ENCODE data around the gene CFAP410.

- TF ChIP-seq, protein P1, sequence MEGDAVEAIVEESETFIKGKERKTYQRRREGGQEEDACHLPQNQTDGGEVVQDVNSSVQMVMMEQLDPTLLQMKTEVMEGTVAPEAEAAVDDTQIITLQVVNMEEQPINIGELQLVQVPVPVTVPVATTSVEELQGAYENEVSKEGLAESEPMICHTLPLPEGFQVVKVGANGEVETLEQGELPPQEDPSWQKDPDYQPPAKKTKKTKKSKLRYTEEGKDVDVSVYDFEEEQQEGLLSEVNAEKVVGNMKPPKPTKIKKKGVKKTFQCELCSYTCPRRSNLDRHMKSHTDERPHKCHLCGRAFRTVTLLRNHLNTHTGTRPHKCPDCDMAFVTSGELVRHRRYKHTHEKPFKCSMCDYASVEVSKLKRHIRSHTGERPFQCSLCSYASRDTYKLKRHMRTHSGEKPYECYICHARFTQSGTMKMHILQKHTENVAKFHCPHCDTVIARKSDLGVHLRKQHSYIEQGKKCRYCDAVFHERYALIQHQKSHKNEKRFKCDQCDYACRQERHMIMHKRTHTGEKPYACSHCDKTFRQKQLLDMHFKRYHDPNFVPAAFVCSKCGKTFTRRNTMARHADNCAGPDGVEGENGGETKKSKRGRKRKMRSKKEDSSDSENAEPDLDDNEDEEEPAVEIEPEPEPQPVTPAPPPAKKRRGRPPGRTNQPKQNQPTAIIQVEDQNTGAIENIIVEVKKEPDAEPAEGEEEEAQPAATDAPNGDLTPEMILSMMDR (IDR thresholded peaks at IDR 0.05), result no peak
- TF ChIP-seq EP300 (IDR thresholded peaks at IDR 0.05) (no peak), POLR2A (IDR thresholded peaks at IDR 0.05) (no peak)
Observed at GRCh38 chr21:44349847-44350772, 10.9 kb upstream of the CFAP410 start.
